HepG2 (cell line): Measurements from ENCODE around the gene UST. TPM values are rescaled to one million over a fixed set of nuclear protein-coding genes. Genes with fewer than 3 reads are reported as not detected.

ENCODE experiments used
- ATAC-seq: fragments of 200-7000 bp; cut with Tn5 transposase; 3 replicates; pipeline ENCODE4 v1.9.1; 2020; ENCODE audit warnings: mild to moderate bottlenecking, moderate library complexity
- BruUV-seq: library from RNA; stranded (reverse); fragments of 400-500 nt; replicated peaks from 2 replicates; lab custom pipeline; 2021; lab: Mats Ljungman, UMichigan
- CTCF ChIA-PET: fragments of 300-600 bp; formaldehyde crosslinking; extraction: SDS; loops from one replicate; lab custom pipeline; 2021; ENCODE audit warnings: low total read pairs, inconsistent platforms, low intra/inter-chr PET ratio; lab: Yijun Ruan, JAX
- POLR2A ChIA-PET: fragments of 350-600 bp; sonication (Branson Sonifier 250); formaldehyde crosslinking; loops from one replicate; lab custom pipeline; 2020; ENCODE audit warnings: antibody characterized with exemption, inconsistent platforms; lab: Yijun Ruan, JAX
- DNase-seq: peaks from one replicate; pipeline ENCODE4 v3.0.0-alpha.2; 2015; ENCODE audit warnings: low spot score
- FAIRE-seq: peaks from 3 replicates; lab custom pipeline; 2011; peaks lifted over from hg19 to GRCh38; lab: Jason Lieb, UNC
- H2AFZ ChIP-seq: one replicate; pipeline ENCODE4 v1.6.1; 2011; ENCODE audit warnings: low read length, inconsistent platforms
- H3K27ac ChIP-seq: fragments of 300-600 bp; 3 replicates; pipeline ENCODE4 v1.8.0; 2011; ENCODE audit warnings: mixed run types, mild to moderate bottlenecking, mixed read lengths, low read length, inconsistent platforms; ENCODE audit not compliant: insufficient read depth; ENCODE audit errors: extremely low read length
- H3K27me3 ChIP-seq, 2 experiments: fragments of 200-600 bp in 1 of 2; 2 replicates in 1 of 2; 3 replicates in 1 of 2; pipeline versions ENCODE4 v1.6.0 to v1.8.0; 2011; ENCODE audit warnings: low read length in 2 of 2, mild to moderate bottlenecking in 2 of 2, moderate library complexity in 2 of 2, inconsistent platforms in 1 of 2; ENCODE audit not compliant: insufficient read depth in 2 of 2, control insufficient read depth in 1 of 2
- H3K36me3 ChIP-seq, 2 experiments: fragments of 200-600 bp in 1 of 2; replicated peaks in 1 of 2; 2 replicates in 1 of 2; 3 replicates in 1 of 2; pipeline versions ENCODE4 v1.5.1 to v1.8.0; 2011; ENCODE audit warnings: low read length in 2 of 2, inconsistent platforms in 1 of 2; ENCODE audit not compliant: insufficient read depth in 2 of 2, control insufficient read depth in 1 of 2
- H3K4me1 ChIP-seq: 2 replicates; pipeline ENCODE4 v1.5.1; 2012; ENCODE audit warnings: low read length, inconsistent platforms; ENCODE audit not compliant: insufficient read depth
- H3K4me2 ChIP-seq: 2 replicates; pipeline ENCODE4 v1.6.0; 2011; ENCODE audit warnings: low read depth, low read length, inconsistent platforms
- H3K4me3 ChIP-seq, 3 experiments: fragments of 200-600 bp in 1 of 3; sonication (generic), shearing (Covaris generic) in 1 of 3; replicated peaks in 1 of 3; 2 replicates each; pipeline ENCODE4 v1.5.1; 2011 to 2016; ENCODE audit warnings: low read length in 3 of 3, inconsistent platforms in 2 of 3, low read depth in 2 of 3, mild to moderate bottlenecking in 2 of 3, control low read depth in 1 of 3, mixed read lengths in 1 of 3; ENCODE audit not compliant: insufficient read depth in 1 of 3
- H3K79me2 ChIP-seq: one replicate; pipeline ENCODE4 v1.6.1; 2011; ENCODE audit warnings: low read length, inconsistent platforms; ENCODE audit not compliant: insufficient read depth
- H3K9ac ChIP-seq: 2 replicates; pipeline ENCODE4 v1.6.0; 2011; ENCODE audit warnings: mild to moderate bottlenecking, low read depth, low read length, inconsistent platforms; ENCODE audit not compliant: insufficient read depth
- H3K9me3 ChIP-seq: 2 replicates; pipeline ENCODE4 v1.5.1; 2012; ENCODE audit warnings: mild to moderate bottlenecking, low read length
- H4K20me1 ChIP-seq: 2 replicates; pipeline ENCODE4 v1.6.0; 2011; ENCODE audit warnings: inconsistent platforms, mild to moderate bottlenecking, low read length, moderate library complexity; ENCODE audit not compliant: insufficient read depth
- MAFK ChIP-seq, 2 experiments: IDR thresholded peaks in 1 of 2; conservative IDR thresholded peaks in 1 of 2; 2 replicates each; pipeline ENCODE4 v1.6.1; 2011; ENCODE audit warnings: improper control_type of control experiment in 2 of 2, low read length in 2 of 2
- PCBP2 ChIP-seq: fragments of 200-400 bp; formaldehyde crosslinking; optimal IDR thresholded peaks from 2 replicates; pipeline ENCODE3; 2018; ENCODE audit warnings: low read length, low read depth; ENCODE audit not compliant: poor library complexity, severe bottlenecking
- TP53 ChIP-seq: sonication (generic); formaldehyde crosslinking; conservative IDR thresholded peaks from 2 replicates; pipeline ENCODE4 v1.4.0; 2020; ENCODE audit warnings: missing genetic modification reagents
- ZBTB21 ChIP-seq: sonication (generic); formaldehyde crosslinking; IDR thresholded peaks from 2 replicates; pipeline ENCODE4 v1.4.0; 2020; ENCODE audit warnings: missing genetic modification reagents
- ZNF329 ChIP-seq: sonication (generic); formaldehyde crosslinking; IDR thresholded peaks from 2 replicates; pipeline ENCODE4 v1.9.0; 2021; ENCODE audit warnings: low read depth, mild to moderate bottlenecking, missing genetic modification reagents
- ZNF431 ChIP-seq: sonication (generic); formaldehyde crosslinking; IDR thresholded peaks from 2 replicates; pipeline ENCODE4 v1.9.0; 2022; ENCODE audit warnings: missing genetic modification reagents, low read depth, mild to moderate bottlenecking, borderline replicate concordance
- WGBS: methylation state at CpG from one replicate; pipeline ENCODE4 v1.1.6; 2017; ENCODE audit warnings: low lambda C conversion rate; 5-methylcytosine and 5-hydroxymethylcytosine counted together
- in situ Hi-C: cut with HindIII; loops from 2 replicates; pipeline ENCODE4 v1.10.0; 2017; ENCODE audit warnings: low pct_unique_long_range_greater_than_20kb; ENCODE audit not compliant: extremely low pct_ligation_motif_present
- intact Hi-C: fragments of 100-400 bp; cut with micrococcal nuclease; formaldehyde crosslinking; loops from one replicate; pipeline ENCODE4 v1.10.0; 2022; ENCODE audit not compliant: unreplicated experiment
- polyA plus RNA-seq, 8 experiments: library from polyadenylated mRNA; depleted of rRNA in 3 of 8; stranded (reverse) in 7 of 8; unstranded in 1 of 8; fragments of >200 nt; fragmentation: Illumina TruSeq in 4 of 8; extraction: Trizol in 4 of 8; gene quantifications; 2 replicates each; pipeline versions ENCODE4 v1.2.1 to v1.2.3, GENCODE V29; 2011 to 2016; ENCODE audit warnings: low read depth in 4 of 8, missing spikeins in 1 of 8, mixed read lengths in 1 of 8; ENCODE audit not compliant: insufficient read depth in 1 of 8
- total RNA-seq, 5 experiments: library from RNA; depleted of rRNA; stranded (reverse); fragments of >200 nt; fragmentation: Illumina TruSeq; extraction: Trizol; gene quantifications; 2 replicates each; pipeline ENCODE4 v1.2.3, GENCODE V29; 2016; ENCODE audit warnings: low read depth in 1 of 5
- TF ChIP-seq, protein P1 (sequence below): sonication (generic); formaldehyde crosslinking; IDR thresholded peaks from 2 replicates; pipeline ENCODE4 v1.9.0; 2021; ENCODE audit warnings: missing genetic modification reagents, borderline replicate concordance

The UST gene
- total and polyA plus RNA-seq, 2 of the 13 experiments (the other 11 are each of a cell fraction or from before 2014, with no cell fraction given), result 0.27 TPM; not detected in 1

DNA sequence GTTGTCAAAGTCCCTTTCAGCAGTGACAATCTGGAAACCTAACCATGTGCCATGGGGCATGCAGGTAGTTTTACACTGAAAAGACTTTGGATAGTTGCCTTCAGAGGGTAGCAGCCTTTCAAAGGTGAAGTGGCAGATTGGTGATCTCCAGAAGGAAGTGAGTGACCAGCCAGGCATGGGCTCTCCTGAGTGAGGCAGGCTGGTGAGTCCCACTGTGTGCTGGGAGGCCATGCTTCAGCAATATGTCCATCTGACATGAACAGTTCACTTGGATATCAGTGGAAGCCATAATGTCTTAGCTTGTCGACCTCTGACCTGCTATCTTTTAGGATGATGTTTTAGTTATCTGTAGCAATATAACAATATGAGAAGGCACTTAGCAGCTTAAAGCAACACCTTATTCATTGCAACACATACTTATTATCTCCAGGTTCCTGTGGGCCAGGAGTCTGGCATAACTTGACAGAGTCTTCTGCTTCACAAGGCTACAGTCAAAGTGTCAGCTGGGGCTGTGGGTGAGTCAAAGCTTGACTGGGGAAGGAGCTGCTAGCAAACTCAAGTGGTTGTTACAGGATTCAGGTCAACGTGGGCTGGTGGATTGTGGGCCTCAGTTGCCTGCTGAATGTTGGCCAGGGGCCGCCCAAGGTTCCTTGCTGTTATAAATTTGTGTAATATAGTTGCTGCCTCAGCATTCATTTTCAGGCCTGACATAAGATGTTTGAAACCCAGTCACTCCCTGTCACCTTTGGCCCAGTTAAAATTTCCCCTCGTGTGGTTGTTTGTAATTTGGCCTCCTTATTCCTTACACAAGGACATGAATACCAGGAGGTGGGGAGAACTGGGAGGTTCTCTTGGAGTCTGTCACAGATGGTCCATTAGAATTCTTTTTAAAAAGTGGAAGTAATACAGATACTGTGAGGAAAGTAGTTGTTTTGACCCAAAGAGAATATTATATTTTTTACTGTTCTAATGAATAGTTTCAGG, 100.2 kb downstream of the UST start:
- H3K79me2 ChIP-seq, result no peaks in the 10 kb centered on the region
- H3K4me2 ChIP-seq, result no peak overlapping the region
- DNase-seq (no peak), ATAC-seq (no peak), FAIRE-seq (no peak)
- no peaks in the 10 kb centered on the region for H3K4me1 ChIP-seq
- in situ Hi-C loops (no loop called here), intact Hi-C loops (no loop called here)
- H3K27me3 ChIP-seq, result peaks cover 1 to 11% of the 10 kb centered on the region in 2 experiments; a peak in 2 of 5 replicates
- ChIA-PET CTCF (no interaction called here), POLR2A (no interaction called here)
- H3K27ac ChIP-seq, result no peak overlapping the region
- no TSS peak for BruUV-seq
- TF ChIP-seq PCBP2, result no peak
- TF ChIP-seq MAFK (conservative IDR thresholded peaks at IDR 0.05 in 1 of 2, IDR thresholded peaks at IDR 0.05 in 1 of 2; ENCODE audit: low read length in 2 of 2), result 0 out of 4 replicates have a peak, but pooled peaks of 1 of the 2 experiments have one; percentile 5
- H3K4me3 ChIP-seq, result no peak overlapping the region
- no peaks in the 10 kb centered on the region for H3K36me3 ChIP-seq
- no peaks in the 10 kb centered on the region for H3K9me3 ChIP-seq
- no peak overlapping the region for H2AFZ ChIP-seq
- no peaks in the 10 kb centered on the region for H4K20me1 ChIP-seq
- H3K9ac ChIP-seq, result no peak overlapping the region
- WGBS, result 13% methylated on average over 4 of the region's 4 CpGs

DNA sequence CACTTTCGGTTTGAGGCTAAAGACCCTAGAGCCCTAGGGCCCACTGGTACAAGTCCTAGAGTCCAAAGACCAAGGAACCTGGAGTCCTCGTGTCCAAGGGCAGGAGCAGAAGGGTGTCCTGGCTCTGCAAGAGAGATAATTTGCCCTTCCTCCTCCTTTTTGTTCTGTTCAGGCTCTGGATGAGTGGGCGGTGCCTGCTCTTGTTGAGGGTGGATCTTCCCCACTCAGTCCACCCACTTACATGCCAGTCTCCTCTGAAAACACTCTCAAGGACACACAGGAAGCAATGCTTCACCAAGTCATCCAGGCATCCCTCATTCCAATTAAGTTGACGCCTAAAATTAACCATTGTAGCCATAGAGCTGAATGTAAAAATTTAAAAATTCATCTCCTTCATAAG, 102.1 kb downstream of the UST start:
- 19% methylated on average over 4 of the region's 4 CpGs for WGBS
- no peak for DNase-seq
- Histone ChIP-seq H3K27ac (no peak overlapping the region), H3K9me3 (no peaks in the 10 kb centered on the region), H3K79me2 (no peaks in the 10 kb centered on the region), H2AFZ (no peak overlapping the region), H3K4me2 (no peak overlapping the region), H3K4me1 (no peaks in the 10 kb centered on the region), H3K9ac (no peak overlapping the region), H3K4me3 (no peak overlapping the region), H3K27me3 (peaks cover 1 to 21% of the 10 kb centered on the region in 2 experiments; a peak in 2 of 5 replicates), H3K36me3 (no peaks in the 10 kb centered on the region), H4K20me1 (no peaks in the 10 kb centered on the region)
- FAIRE-seq, result no peak
- in situ Hi-C loops, result no loop called here
- no TSS peak for BruUV-seq
- CTCF ChIA-PET, result no interaction called here
- POLR2A ChIA-PET, result no interaction called here
- ATAC-seq, result no peak
- intact Hi-C loops, result no loop called here
- TF ChIP-seq, protein P1, sequence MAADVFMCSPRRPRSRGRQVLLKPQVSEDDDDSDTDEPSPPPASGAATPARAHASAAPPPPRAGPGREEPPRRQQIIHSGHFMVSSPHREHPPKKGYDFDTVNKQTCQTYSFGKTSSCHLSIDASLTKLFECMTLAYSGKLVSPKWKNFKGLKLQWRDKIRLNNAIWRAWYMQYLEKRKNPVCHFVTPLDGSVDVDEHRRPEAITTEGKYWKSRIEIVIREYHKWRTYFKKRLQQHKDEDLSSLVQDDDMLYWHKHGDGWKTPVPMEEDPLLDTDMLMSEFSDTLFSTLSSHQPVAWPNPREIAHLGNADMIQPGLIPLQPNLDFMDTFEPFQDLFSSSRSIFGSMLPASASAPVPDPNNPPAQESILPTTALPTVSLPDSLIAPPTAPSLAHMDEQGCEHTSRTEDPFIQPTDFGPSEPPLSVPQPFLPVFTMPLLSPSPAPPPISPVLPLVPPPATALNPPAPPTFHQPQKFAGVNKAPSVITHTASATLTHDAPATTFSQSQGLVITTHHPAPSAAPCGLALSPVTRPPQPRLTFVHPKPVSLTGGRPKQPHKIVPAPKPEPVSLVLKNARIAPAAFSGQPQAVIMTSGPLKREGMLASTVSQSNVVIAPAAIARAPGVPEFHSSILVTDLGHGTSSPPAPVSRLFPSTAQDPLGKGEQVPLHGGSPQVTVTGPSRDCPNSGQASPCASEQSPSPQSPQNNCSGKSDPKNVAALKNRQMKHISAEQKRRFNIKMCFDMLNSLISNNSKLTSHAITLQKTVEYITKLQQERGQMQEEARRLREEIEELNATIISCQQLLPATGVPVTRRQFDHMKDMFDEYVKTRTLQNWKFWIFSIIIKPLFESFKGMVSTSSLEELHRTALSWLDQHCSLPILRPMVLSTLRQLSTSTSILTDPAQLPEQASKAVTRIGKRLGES (CRISPR knock-in tag), result no peak
- no peak for TF ChIP-seq ZBTB21
- TF ChIP-seq ZNF329 (CRISPR knock-in tag), result no peak
- no peak for TF ChIP-seq ZNF431 (CRISPR knock-in tag)
- TF ChIP-seq TP53 (CRISPR knock-in tag), result no peak
